K562 (cell line): ENCODE results near the gene ATXN7L2. TPM values are rescaled to one million over a fixed set of nuclear protein-coding genes. Genes with fewer than 3 reads are reported as not detected.

ENCODE experiments used
- ATAC-seq: fragments of 200-7000 bp; cut with Tn5 transposase; 3 replicates; pipeline ENCODE4 v1.9.1; 2020; ENCODE audit warnings: moderate library complexity
- BruUV-seq: library from RNA; stranded (reverse); fragments of 400-500 nt; replicated peaks from 2 replicates; lab custom pipeline; 2021; lab: Mats Ljungman, UMichigan
- CTCF ChIA-PET: fragments of 300-600 bp; formaldehyde crosslinking; extraction: SDS; loops from one replicate; lab custom pipeline; 2021; ENCODE audit warnings: low intra/inter-chr PET ratio; lab: Yijun Ruan, JAX
- POLR2A ChIA-PET: fragments of 300-600, 350-650 bp; sonication (Branson Sonifier 250); formaldehyde crosslinking; extraction: SDS; loops from one replicate; lab custom pipeline; 2021; ENCODE audit warnings: antibody characterized with exemption, inconsistent platforms; lab: Yijun Ruan, JAX
- DNase-seq, 4 experiments: peaks; one replicate each; pipeline versions ENCODE4 v3.0.0 to v3.0.0-alpha.2; 2011 to 2018; ENCODE audit warnings: low spot score in 3 of 4, mixed read lengths in 3 of 4; ENCODE audit errors: extremely low read depth in 1 of 4
- FAIRE-seq: peaks from 2 replicates; lab custom pipeline; 2011; peaks lifted over from hg19 to GRCh38; lab: Jason Lieb, UNC
- H2AFZ ChIP-seq: 2 replicates; pipeline ENCODE4 v1.6.0; 2011; ENCODE audit warnings: low read depth, low read length, control low read depth, inconsistent platforms
- H3K27ac ChIP-seq: fragments of 200-600 bp; 3 replicates; pipeline ENCODE4 v1.8.0; 2011; ENCODE audit warnings: low read depth, mild to moderate bottlenecking, control low read depth, inconsistent platforms, low read length, moderate library complexity, mixed read lengths; ENCODE audit errors: extremely low read depth
- H3K27me3 ChIP-seq, 2 experiments: fragments of 300-600 bp in 1 of 2; 2 replicates in 1 of 2; 3 replicates in 1 of 2; pipeline versions ENCODE4 v1.6.0 to v1.8.0; 2011; ENCODE audit warnings: inconsistent platforms in 2 of 2, low read length in 2 of 2, mild to moderate bottlenecking in 1 of 2, mixed read lengths in 1 of 2, moderate library complexity in 1 of 2; ENCODE audit not compliant: control insufficient read depth in 2 of 2, insufficient read depth in 2 of 2
- H3K36me3 ChIP-seq: fragments of 300-600 bp; 3 replicates; pipeline ENCODE4 v1.8.0; 2011; ENCODE audit warnings: mild to moderate bottlenecking, low read length, inconsistent platforms; ENCODE audit not compliant: control insufficient read depth, insufficient read depth
- H3K4me1 ChIP-seq, 2 experiments: fragments of 200-600 bp in 1 of 2; replicated peaks in 1 of 2; 2 replicates in 1 of 2; 3 replicates in 1 of 2; pipeline versions ENCODE4 v1.5.1 to v1.8.0; 2011; ENCODE audit warnings: inconsistent platforms in 2 of 2, low read length in 2 of 2, mild to moderate bottlenecking in 1 of 2, mixed read lengths in 1 of 2, moderate library complexity in 1 of 2; ENCODE audit not compliant: control insufficient read depth in 2 of 2, insufficient read depth in 2 of 2
- H3K4me2 ChIP-seq: 2 replicates; pipeline ENCODE4 v1.6.1; 2011; ENCODE audit warnings: low read length, control low read depth, inconsistent platforms, mixed read lengths; ENCODE audit not compliant: insufficient read depth
- H3K4me3 ChIP-seq: fragments of 200-600 bp; sonication (generic), shearing (Covaris generic); 2 replicates; pipeline ENCODE4 v1.5.1; 2016; ENCODE audit warnings: control low read depth, inconsistent platforms
- H3K79me2 ChIP-seq: fragments of 200-600 bp; 3 replicates; pipeline ENCODE4 v1.8.0; 2011; ENCODE audit warnings: low read length, inconsistent platforms; ENCODE audit not compliant: control insufficient read depth, insufficient read depth
- H3K9ac ChIP-seq, 2 experiments: 2 replicates each; pipeline versions ENCODE4 v1.6.0 to v1.6.1; 2011; ENCODE audit warnings: low read depth in 2 of 2, low read length in 2 of 2, control low read depth in 1 of 2, inconsistent platforms in 1 of 2, mild to moderate bottlenecking in 1 of 2, mixed read lengths in 1 of 2; ENCODE audit not compliant: insufficient read depth in 1 of 2
- H3K9me1 ChIP-seq: one replicate; pipeline ENCODE4 v1.6.0; 2011; ENCODE audit warnings: inconsistent platforms, mild to moderate bottlenecking, low read length, moderate library complexity; ENCODE audit not compliant: control insufficient read depth, insufficient read depth
- H3K9me3 ChIP-seq: replicated peaks from 2 replicates; pipeline ENCODE4 v1.5.1; 2011; ENCODE audit warnings: low read depth, low read length, inconsistent platforms; ENCODE audit not compliant: control insufficient read depth, insufficient read depth
- H4K20me1 ChIP-seq: replicated peaks from 2 replicates; pipeline ENCODE4 v1.6.1; 2011; ENCODE audit warnings: low read length, inconsistent platforms, mixed read lengths; ENCODE audit not compliant: control insufficient read depth, insufficient read depth
- CREM ChIP-seq: IDR thresholded peaks from 2 replicates; pipeline ENCODE4 v1.6.1; 2014; ENCODE audit warnings: antibody characterized with exemption, low read depth
- DPF2 ChIP-seq: fragments of 450-650 bp; IDR thresholded peaks from 2 replicates; pipeline ENCODE4 v1.6.1; 2016
- KAT2B ChIP-seq: IDR thresholded peaks from one replicate; pipeline ENCODE4 v1.6.1; 2012; ENCODE audit warnings: low read depth, mild to moderate bottlenecking, control low read depth, inconsistent platforms, low read length, moderate library complexity
- SAP30 ChIP-seq: fragments of 200-600 bp; sonication (generic); IDR thresholded peaks from 2 replicates; pipeline ENCODE4 v1.6.1; 2012; ENCODE audit warnings: borderline replicate concordance, low read depth, mild to moderate bottlenecking, moderate library complexity, low read length, control low read depth, inconsistent platforms; ENCODE audit not compliant: insufficient read depth, poor library complexity, severe bottlenecking
- SIN3A ChIP-seq, 2 experiments: fragments of 150-350 bp in 1 of 2; IDR thresholded peaks; 2 replicates each; pipeline ENCODE4 v1.6.1; 2011 to 2016; ENCODE audit warnings: borderline replicate concordance in 2 of 2, low read depth in 2 of 2, low read length in 2 of 2, mild to moderate bottlenecking in 2 of 2, moderate library complexity in 2 of 2; ENCODE audit not compliant: control insufficient read depth in 1 of 2
- TFAM ChIP-seq: fragments of 250-450 bp; sonication (Bioruptor Pico); conservative IDR thresholded peaks from 2 replicates; pipeline ENCODE4 v1.5.0; 2021; ENCODE audit warnings: mild to moderate bottlenecking, moderate library complexity
- ZNF282 ChIP-seq: sonication (generic); formaldehyde crosslinking; IDR thresholded peaks from 2 replicates; pipeline ENCODE4 v1.8.1; 2023; ENCODE audit warnings: missing genetic modification reagents
- ZNF785 ChIP-seq: fragments of 250-450 bp; sonication (Bioruptor Pico); IDR thresholded peaks from 2 replicates; pipeline ENCODE4 v1.4.0; 2020; ENCODE audit warnings: mild to moderate bottlenecking
- WGBS: fragments of 100-300 bp; shearing (Covaris generic); methylation state at CpG from one replicate; pipeline ENCODE4 v1.1.6; 2016; ENCODE audit warnings: low coverage, mixed read lengths; ENCODE audit not compliant: insufficient coverage; ENCODE audit errors: missing lambda C conversion rate; 5-methylcytosine and 5-hydroxymethylcytosine counted together
- in situ Hi-C: fragments of 300-500 bp; cut with MboI; formaldehyde crosslinking; loops from 4 replicates; pipeline ENCODE4 v1.15.0; 2018; ENCODE audit warnings: inconsistent platforms, mixed read lengths
- intact Hi-C: fragments of 100-400 bp; cut with micrococcal nuclease; formaldehyde crosslinking; loops from 2 replicates; pipeline ENCODE4 v1.14.2; 2022
- polyA plus RNA-seq, 8 experiments: library from polyadenylated mRNA; depleted of rRNA in 4 of 8; stranded (reverse) in 5 of 8; unstranded in 3 of 8; fragments of >200 nt; fragmentation: Nextera tagmentation in 2 of 8; fragmentation: Illumina TruSeq in 1 of 8; extraction: Ambion mirVana in 2 of 8; extraction: Trizol in 1 of 8; gene quantifications; 2 replicates each; pipeline versions ENCODE4 v1.2.1 to v1.2.3, GENCODE V29; 2011 to 2014; ENCODE audit warnings: inconsistent platforms in 1 of 8, missing spikeins in 1 of 8
- total RNA-seq, 7 experiments: library from RNA; depleted of rRNA in 6 of 7; stranded (reverse); fragments of >200 nt in 6 of 7; fragmentation: Illumina TruSeq in 2 of 7; extraction: Trizol in 2 of 7; gene quantifications; 2 replicates each; pipeline versions ENCODE4 v1.2.1 to v1.2.3, GENCODE V29; 2011 to 2021; ENCODE audit warnings: low replicate concordance in 1 of 7
- TF ChIP-seq, protein P1 (sequence below): sonication (generic); formaldehyde crosslinking; IDR thresholded peaks from 2 replicates; pipeline ENCODE4 v1.8.0; 2022; ENCODE audit warnings: missing genetic modification reagents, mild to moderate bottlenecking, borderline replicate concordance
- TF ChIP-seq, protein P2 (sequence below): sonication (generic); formaldehyde crosslinking; IDR thresholded peaks from 2 replicates; pipeline ENCODE4 v1.8.0; 2023; ENCODE audit warnings: mild to moderate bottlenecking, missing genetic modification reagents
- TF ChIP-seq, protein P3 (sequence below): sonication (generic); formaldehyde crosslinking; IDR thresholded peaks from 2 replicates; pipeline ENCODE4 v1.8.0; 2022; ENCODE audit warnings: mild to moderate bottlenecking, missing genetic modification reagents, borderline replicate concordance

Gene ATXN7L2
- total and polyA plus RNA-seq, 9 of the 15 experiments (the other 6 are each of a cell fraction or from before 2014, with no cell fraction given) = 0.21 to 10.4 (median 5.8) TPM

DNA sequence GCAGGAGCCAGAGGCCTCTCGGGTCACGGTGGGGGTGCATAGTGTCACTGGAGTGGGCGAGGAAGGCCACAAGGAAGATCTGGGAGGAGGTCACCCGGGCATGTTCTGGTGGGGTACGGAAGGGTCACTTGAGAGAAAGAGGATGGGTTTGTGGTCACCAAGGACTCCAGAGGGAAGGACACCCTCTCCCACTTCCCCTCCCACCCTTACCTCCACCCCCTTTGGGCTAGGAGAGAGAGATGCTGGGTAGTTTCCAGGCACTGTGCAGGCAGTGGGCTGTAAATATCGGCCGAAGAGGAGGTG lies 25.1 kb downstream of the ATXN7L2 start (continued):
- TF ChIP-seq, protein P1, sequence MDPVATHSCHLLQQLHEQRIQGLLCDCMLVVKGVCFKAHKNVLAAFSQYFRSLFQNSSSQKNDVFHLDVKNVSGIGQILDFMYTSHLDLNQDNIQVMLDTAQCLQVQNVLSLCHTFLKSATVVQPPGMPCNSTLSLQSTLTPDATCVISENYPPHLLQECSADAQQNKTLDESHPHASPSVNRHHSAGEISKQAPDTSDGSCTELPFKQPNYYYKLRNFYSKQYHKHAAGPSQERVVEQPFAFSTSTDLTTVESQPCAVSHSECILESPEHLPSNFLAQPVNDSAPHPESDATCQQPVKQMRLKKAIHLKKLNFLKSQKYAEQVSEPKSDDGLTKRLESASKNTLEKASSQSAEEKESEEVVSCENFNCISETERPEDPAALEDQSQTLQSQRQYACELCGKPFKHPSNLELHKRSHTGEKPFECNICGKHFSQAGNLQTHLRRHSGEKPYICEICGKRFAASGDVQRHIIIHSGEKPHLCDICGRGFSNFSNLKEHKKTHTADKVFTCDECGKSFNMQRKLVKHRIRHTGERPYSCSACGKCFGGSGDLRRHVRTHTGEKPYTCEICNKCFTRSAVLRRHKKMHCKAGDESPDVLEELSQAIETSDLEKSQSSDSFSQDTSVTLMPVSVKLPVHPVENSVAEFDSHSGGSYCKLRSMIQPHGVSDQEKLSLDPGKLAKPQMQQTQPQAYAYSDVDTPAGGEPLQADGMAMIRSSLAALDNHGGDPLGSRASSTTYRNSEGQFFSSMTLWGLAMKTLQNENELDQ (CRISPR knock-in tag) = no peak
- no peak for TF ChIP-seq KAT2B

DNA sequence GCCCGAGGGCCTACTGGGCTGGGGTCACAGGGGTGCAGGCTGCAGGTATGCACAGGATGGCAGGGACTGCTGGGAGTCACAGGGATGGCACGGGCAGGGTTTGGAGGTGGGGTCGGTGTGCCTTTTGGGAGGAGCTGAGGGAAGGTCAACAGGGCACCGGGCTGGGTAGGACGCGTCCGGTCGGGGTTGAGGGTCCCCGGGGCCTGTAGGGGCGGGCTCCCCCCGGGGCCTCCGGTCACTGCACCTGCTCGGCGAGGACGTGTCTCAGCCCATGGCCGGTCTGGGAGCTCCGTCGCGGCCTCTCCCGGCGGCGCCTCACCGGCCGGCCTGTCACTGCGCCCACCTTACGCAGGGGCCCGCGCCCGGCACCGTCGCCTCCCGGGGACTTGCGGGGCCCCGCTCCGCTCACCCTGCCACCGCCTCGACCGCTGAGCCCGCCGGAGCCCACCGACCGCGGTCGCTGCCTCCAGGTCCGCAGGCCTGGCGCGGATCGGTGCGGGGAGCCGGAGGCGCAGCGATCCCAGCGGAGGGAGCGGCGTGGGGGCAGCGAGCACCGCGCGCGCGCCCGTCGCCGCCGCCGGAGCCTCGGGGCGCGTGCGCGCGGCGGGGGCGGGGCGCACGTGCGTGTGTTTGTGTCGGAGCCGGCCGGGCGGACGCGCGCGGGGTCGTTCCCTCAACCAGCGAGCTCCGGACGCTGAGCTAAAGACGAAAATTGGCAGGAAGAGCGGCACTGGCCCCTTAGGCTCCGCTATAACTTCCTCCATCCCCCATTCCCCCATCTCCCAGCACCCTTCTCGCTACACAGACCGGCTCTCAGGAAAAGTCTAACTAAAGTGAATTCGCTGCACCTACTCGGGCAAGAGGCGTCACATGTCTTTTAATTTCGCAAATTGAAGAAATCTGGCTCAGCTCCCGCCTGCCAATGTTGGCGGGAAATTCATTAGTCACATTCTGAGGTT lies 25.8 kb downstream of the ATXN7L2 start, which contains the start of gene AMIGO1:
Gene AMIGO1, minus strand, starts transcription at position 552 of the 959 bp plus-strand sequence. CDS start 815 bp downstream, outside the sequence.
- DNase-seq (peak; percentile 75 to 96 (median 92)), FAIRE-seq (peak; percentile 63), ATAC-seq (peak; percentile 77)
- no peaks in the 10 kb centered on the region for H3K36me3 ChIP-seq
- H3K27me3 ChIP-seq = peaks cover 13 to 45% of the 10 kb centered on the region in 2 experiments
- no TSS peak for BruUV-seq
- H3K4me1 ChIP-seq = peaks cover 0 to 19% of the 10 kb centered on the region in 2 experiments; a peak in 4 of 5 replicates
- POLR2A ChIA-PET = interaction anchor here (0.6 to 1.8 kb wide), 8 partner anchors 9 to 955 kb away, joined by 3 to 10 read pairs (median 4); partner anchors contain the start of genes ATXN7L2 and CYB561D1
- in situ Hi-C loops (no loop called here), intact Hi-C loops (no loop called here)
- H3K79me2 ChIP-seq = no peaks in the 10 kb centered on the region
- H3K4me2 ChIP-seq = peak within 1 kb of the TSS; percentile 90
- no peaks in the 10 kb centered on the region for H3K9me1 ChIP-seq
- H3K9me3 ChIP-seq = no peaks in the 10 kb centered on the region
- peak within 1 kb of the TSS; percentile 31 to 87; a peak in 3 of 4 replicates for H3K9ac ChIP-seq
- H2AFZ ChIP-seq = peak within 1 kb of the TSS; percentile 94
- CTCF ChIA-PET = interaction anchor here (0.6 to 1.1 kb wide), 2 partner anchors 22 to 197 kb away, joined by 3 to 6 read pairs; no protein-coding TSS in a partner anchor
- peaks cover 8% of the 10 kb centered on the region; the same call in 1 of the 2 replicates for H4K20me1 ChIP-seq
- 2% methylated on average over 96 of the region's 100 CpGs for WGBS
- H3K27ac ChIP-seq = no peak within 1 kb of the TSS
- H3K4me3 ChIP-seq = peak within 1 kb of the TSS; percentile 48
- TF ChIP-seq SAP30 (peak; percentile 61), CREM (no peak), ZNF785 (CRISPR knock-in tag) (no peak), TFAM (no peak), DPF2 (no peak), ZNF282 (0 out of 2 replicates have a peak, but pooled peaks have one; percentile 53), SIN3A (IDR thresholded peaks at IDR 0.05; ENCODE audit: borderline replicate concordance in 2 of 2, control insufficient read depth in 1 of 2, low read depth in 2 of 2, low read length in 2 of 2) (peak in 1 of 2 experiments; percentile 78; a peak in 1 of 4 replicates)
- TF ChIP-seq, protein P2, sequence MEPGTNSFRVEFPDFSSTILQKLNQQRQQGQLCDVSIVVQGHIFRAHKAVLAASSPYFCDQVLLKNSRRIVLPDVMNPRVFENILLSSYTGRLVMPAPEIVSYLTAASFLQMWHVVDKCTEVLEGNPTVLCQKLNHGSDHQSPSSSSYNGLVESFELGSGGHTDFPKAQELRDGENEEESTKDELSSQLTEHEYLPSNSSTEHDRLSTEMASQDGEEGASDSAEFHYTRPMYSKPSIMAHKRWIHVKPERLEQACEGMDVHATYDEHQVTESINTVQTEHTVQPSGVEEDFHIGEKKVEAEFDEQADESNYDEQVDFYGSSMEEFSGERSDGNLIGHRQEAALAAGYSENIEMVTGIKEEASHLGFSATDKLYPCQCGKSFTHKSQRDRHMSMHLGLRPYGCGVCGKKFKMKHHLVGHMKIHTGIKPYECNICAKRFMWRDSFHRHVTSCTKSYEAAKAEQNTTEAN = no peak
- TF ChIP-seq, protein P3, sequence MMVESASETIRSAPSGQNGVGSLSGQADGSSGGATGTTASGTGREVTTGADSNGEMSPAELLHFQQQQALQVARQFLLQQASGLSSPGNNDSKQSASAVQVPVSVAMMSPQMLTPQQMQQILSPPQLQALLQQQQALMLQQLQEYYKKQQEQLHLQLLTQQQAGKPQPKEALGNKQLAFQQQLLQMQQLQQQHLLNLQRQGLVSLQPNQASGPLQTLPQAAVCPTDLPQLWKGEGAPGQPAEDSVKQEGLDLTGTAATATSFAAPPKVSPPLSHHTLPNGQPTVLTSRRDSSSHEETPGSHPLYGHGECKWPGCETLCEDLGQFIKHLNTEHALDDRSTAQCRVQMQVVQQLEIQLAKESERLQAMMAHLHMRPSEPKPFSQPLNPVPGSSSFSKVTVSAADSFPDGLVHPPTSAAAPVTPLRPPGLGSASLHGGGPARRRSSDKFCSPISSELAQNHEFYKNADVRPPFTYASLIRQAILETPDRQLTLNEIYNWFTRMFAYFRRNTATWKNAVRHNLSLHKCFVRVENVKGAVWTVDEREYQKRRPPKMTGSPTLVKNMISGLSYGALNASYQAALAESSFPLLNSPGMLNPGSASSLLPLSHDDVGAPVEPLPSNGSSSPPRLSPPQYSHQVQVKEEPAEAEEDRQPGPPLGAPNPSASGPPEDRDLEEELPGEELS (CRISPR knock-in tag) = no peak
